ENCODE measurements around the gene DZANK1.
"Not testable (repeated sequence)": the region's sequence is repeated elsewhere in the genome, so short reads cannot be mapped to it uniquely, and the experiment has no call there.

DNA sequence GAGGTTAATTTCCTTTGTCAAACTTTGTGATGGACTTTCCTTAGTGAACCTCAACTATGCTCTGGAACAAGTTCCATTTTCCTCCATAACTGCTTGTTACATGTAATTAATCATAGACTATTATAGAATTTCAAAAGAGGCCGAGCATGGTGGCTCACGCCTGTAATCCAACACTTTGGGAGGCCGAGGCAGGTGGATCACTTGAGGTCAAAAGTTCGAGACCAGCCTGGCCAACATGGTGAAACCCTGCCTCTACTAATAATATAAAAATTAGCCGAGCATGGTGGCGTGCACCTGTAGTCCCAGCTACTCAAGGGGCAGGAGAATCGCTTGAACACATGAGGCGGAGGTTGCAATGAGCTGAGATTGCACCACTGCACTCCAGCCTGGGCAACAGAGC, 68.1 kb downstream of the DZANK1 start:
- TF ChIP-seq, protein P1, sequence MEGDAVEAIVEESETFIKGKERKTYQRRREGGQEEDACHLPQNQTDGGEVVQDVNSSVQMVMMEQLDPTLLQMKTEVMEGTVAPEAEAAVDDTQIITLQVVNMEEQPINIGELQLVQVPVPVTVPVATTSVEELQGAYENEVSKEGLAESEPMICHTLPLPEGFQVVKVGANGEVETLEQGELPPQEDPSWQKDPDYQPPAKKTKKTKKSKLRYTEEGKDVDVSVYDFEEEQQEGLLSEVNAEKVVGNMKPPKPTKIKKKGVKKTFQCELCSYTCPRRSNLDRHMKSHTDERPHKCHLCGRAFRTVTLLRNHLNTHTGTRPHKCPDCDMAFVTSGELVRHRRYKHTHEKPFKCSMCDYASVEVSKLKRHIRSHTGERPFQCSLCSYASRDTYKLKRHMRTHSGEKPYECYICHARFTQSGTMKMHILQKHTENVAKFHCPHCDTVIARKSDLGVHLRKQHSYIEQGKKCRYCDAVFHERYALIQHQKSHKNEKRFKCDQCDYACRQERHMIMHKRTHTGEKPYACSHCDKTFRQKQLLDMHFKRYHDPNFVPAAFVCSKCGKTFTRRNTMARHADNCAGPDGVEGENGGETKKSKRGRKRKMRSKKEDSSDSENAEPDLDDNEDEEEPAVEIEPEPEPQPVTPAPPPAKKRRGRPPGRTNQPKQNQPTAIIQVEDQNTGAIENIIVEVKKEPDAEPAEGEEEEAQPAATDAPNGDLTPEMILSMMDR (IDR thresholded peaks at IDR 0.05 in 4 of 5, conservative IDR thresholded peaks at IDR 0.05 in 1 of 5): not testable (repeated sequence)
- not testable (repeated sequence) for TF ChIP-seq POLR2A (IDR thresholded peaks at IDR 0.05)
